Mucosa of descending colon (tissue), 3 donors: ENCODE data around the gene CHD2. TPM values are rescaled to one million over a fixed set of nuclear protein-coding genes. Genes with fewer than 3 reads are reported as not detected.

Experiments used
- ATAC-seq: fragments of 200-7000 bp; cut with Tn5 transposase; one replicate; pipeline ENCODE4 v1.9.1; 2020; ENCODE audit warnings: mild to moderate bottlenecking, moderate library complexity
- DNase-seq, 3 donors: peaks; one replicate each; pipeline ENCODE4 v3.0.0-alpha.2; 2020
- H3K36me3 ChIP-seq: fragments of 200-600 bp; one replicate; pipeline ENCODE4 v1.8.0; 2021; ENCODE audit warnings: low read depth, mild to moderate bottlenecking
- H3K4me1 ChIP-seq: fragments of 200-600 bp; one replicate; pipeline ENCODE4 v1.8.0; 2021; ENCODE audit warnings: low read depth, mild to moderate bottlenecking
- H3K4me3 ChIP-seq: fragments of 200-600 bp; one replicate; pipeline ENCODE4 v1.8.0; 2021; ENCODE audit warnings: mild to moderate bottlenecking
- H3K9me3 ChIP-seq: fragments of 200-600 bp; one replicate; pipeline ENCODE4 v1.8.0; 2021; ENCODE audit warnings: mild to moderate bottlenecking
- intact Hi-C, 2 donors: fragments of 100-400 bp; cut with DNase I in 1 of 2; cut with micrococcal nuclease in 1 of 2; formaldehyde crosslinking; loops; one replicate each; pipeline versions ENCODE4 v1.11.0 to v1.11.1; 2022; cut with DNase I, micrococcal nuclease
- total RNA-seq, 3 donors: library from RNA; stranded (reverse); fragmentation: NEBNext Ultra II Directional in 2 of 3; extraction: Animal tissue kit (Norgen Biotek cat#: 25700) in 2 of 3; gene quantifications; one replicate each; pipeline versions ENCODE4 v1.2.1 to v1.2.4, GENCODE V29; 2021 to 2023
- TF ChIP-seq, protein P1 (sequence below): fragments of 200-600 bp; IDR thresholded peaks from one replicate; pipeline ENCODE4 v1.8.0; 2022; ENCODE audit warnings: antibody characterized with exemption, mild to moderate bottlenecking
- donor health status: DM: no; HTN: no; CAD: no; lungs with moderate emphysema.
- donor health status: DM: no; HTN: no; CAD: no.
- donor health status: DM: no; HTN: yes; CAD: no.

The CHD2 gene
- total RNA-seq, 3 donors from 2014 or later, result 86.2 to 128 (median 110) TPM

GRCh38 chr15:92936138-92936537 lies 36.0 kb downstream of the CHD2 start:
- TF ChIP-seq, protein P1, sequence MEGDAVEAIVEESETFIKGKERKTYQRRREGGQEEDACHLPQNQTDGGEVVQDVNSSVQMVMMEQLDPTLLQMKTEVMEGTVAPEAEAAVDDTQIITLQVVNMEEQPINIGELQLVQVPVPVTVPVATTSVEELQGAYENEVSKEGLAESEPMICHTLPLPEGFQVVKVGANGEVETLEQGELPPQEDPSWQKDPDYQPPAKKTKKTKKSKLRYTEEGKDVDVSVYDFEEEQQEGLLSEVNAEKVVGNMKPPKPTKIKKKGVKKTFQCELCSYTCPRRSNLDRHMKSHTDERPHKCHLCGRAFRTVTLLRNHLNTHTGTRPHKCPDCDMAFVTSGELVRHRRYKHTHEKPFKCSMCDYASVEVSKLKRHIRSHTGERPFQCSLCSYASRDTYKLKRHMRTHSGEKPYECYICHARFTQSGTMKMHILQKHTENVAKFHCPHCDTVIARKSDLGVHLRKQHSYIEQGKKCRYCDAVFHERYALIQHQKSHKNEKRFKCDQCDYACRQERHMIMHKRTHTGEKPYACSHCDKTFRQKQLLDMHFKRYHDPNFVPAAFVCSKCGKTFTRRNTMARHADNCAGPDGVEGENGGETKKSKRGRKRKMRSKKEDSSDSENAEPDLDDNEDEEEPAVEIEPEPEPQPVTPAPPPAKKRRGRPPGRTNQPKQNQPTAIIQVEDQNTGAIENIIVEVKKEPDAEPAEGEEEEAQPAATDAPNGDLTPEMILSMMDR, result no peak
- ATAC-seq (no peak), DNase-seq (no peak)
- intact Hi-C loops, result no loop called here
- Histone ChIP-seq H3K36me3 (peaks cover 11% of the 10 kb centered on the region), H3K9me3 (no peaks in the 10 kb centered on the region), H3K4me3 (no peak overlapping the region), H3K4me1 (peaks cover 30% of the 10 kb centered on the region)

DNA sequence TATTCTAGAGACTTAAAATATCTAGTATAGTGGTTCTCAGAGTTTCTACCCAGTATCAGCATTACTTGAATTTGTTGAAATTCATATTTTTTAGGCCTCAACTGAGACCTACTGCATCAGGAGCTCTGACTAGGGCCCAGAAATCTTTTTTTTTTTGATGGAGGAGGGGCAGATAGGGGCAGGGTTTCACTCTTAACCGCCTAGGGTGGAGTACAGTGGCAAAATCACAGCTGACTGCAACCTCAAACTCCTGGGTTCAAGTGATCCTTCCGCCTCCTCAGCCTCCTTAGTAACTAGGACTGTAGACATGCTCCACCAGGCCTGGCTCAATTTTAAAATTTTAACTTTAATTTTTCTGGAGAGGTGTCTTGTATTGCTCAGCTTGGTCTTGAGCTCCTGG lies 36.6 kb downstream of the CHD2 start:
- peaks cover 11% of the 10 kb centered on the region for H3K36me3 ChIP-seq
- no peak for ATAC-seq
- DNase-seq, result no peak
- intact Hi-C loops, result no loop called here
- TF ChIP-seq, protein P1, result no peak
- no peak overlapping the region for H3K4me3 ChIP-seq
- peaks cover 30% of the 10 kb centered on the region for H3K4me1 ChIP-seq
- H3K9me3 ChIP-seq, result no peaks in the 10 kb centered on the region

DNA sequence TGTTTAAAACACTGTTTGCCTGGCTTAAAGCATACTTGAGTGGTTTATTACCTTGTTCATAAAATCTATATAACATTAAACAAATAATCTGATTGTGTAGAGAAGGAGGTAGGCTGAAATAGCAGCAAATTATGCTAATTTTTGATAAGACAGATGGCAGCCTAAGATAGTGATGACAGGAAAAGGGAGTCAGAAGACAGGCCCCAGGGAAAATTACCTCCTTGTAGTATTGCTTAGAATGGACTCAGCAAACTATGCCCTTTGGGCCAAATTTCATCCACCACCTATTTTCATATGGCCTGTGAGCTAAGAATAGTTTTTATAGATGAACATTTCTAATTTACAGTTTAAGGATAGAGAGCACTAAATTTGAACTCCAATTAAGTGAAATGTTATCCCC lies 37.8 kb downstream of the CHD2 start:
- H3K36me3 ChIP-seq, result peaks cover 11% of the 10 kb centered on the region
- peaks cover 30% of the 10 kb centered on the region for H3K4me1 ChIP-seq
- H3K9me3 ChIP-seq, result no peaks in the 10 kb centered on the region
- no peak overlapping the region for H3K4me3 ChIP-seq
- DNase-seq (no peak), ATAC-seq (peak; percentile 67)
- intact Hi-C loops, result no loop called here
- TF ChIP-seq, protein P1, result no peak

DNA sequence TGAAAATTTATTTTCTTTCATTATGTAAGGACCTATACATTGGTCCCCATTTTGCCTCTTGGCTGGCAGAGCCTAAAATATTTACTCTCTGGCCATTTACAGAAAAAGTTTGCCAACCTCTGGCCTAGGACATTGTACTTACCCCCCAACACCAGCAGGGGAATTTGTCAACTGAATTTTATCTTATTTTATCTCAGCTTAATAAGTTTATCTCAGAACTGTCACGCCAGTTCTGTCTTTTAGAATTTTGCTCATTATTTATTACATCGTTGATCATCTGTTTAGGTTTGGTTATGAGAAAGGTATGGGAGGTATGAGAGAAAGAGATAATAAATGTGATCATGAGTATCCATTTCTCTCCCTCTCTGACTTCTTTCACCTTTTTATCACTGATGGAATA lies 38.3 kb downstream of the CHD2 start:
- TF ChIP-seq, protein P1, result no peak
- no peaks in the 10 kb centered on the region for H3K9me3 ChIP-seq
- H3K4me1 ChIP-seq, result peaks cover 30% of the 10 kb centered on the region
- ATAC-seq (no peak), DNase-seq (no peak)
- H3K36me3 ChIP-seq, result peaks cover 11% of the 10 kb centered on the region
- H3K4me3 ChIP-seq, result no peak overlapping the region
- intact Hi-C loops, result no loop called here

DNA sequence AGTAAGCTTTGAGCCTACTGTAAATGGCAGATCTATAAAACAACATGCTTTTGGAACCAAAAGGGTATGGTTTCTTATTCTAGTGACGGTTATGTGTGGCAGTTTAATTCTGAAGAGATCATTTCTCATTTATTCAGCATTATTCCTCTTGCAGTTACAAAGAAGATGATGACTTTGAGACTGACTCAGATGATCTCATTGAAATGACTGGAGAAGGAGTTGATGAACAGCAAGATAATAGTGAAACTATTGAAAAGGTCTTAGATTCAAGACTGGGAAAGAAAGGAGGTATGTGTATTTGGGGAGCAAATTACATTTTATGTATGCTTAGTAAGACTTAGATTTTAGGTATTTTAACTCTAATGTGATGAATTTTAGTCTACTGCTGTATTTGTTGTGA lies 41.5 kb downstream of the CHD2 start:
- peaks cover 31% of the 10 kb centered on the region for H3K36me3 ChIP-seq
- TF ChIP-seq, protein P1, result no peak
- H3K9me3 ChIP-seq, result no peaks in the 10 kb centered on the region
- no peak overlapping the region for H3K4me3 ChIP-seq
- ATAC-seq, result no peak
- intact Hi-C loops, result no loop called here
- peaks cover 13% of the 10 kb centered on the region for H3K4me1 ChIP-seq
- no peak for DNase-seq

GRCh38 chr15:92942706-92943105 lies 42.6 kb downstream of the CHD2 start:
- H3K36me3 ChIP-seq, result peaks cover 41% of the 10 kb centered on the region
- peaks cover 3% of the 10 kb centered on the region for H3K4me1 ChIP-seq
- no peak overlapping the region for H3K4me3 ChIP-seq
- intact Hi-C loops, result no loop called here
- peaks cover 4% of the 10 kb centered on the region for H3K9me3 ChIP-seq
- TF ChIP-seq, protein P1, result no peak
- DNase-seq, result no peak
- ATAC-seq, result no peak
